Head of caudate nucleus (tissue), 42 donors: ENCODE results near the gene CELF4.

Experiments
- DNase-seq, 42 donors: peaks; one replicate each; pipeline versions ENCODE4 v3.0.0 to v3.0.0-alpha.2; 2020 to 2021; ENCODE audit warnings: mixed read lengths in 7 of 42
- intact Hi-C: fragments of 100-400 bp; cut with DNase I; formaldehyde crosslinking; loops from one replicate; pipeline ENCODE4 v1.15.0; 2022

CELF4 gene

DNA sequence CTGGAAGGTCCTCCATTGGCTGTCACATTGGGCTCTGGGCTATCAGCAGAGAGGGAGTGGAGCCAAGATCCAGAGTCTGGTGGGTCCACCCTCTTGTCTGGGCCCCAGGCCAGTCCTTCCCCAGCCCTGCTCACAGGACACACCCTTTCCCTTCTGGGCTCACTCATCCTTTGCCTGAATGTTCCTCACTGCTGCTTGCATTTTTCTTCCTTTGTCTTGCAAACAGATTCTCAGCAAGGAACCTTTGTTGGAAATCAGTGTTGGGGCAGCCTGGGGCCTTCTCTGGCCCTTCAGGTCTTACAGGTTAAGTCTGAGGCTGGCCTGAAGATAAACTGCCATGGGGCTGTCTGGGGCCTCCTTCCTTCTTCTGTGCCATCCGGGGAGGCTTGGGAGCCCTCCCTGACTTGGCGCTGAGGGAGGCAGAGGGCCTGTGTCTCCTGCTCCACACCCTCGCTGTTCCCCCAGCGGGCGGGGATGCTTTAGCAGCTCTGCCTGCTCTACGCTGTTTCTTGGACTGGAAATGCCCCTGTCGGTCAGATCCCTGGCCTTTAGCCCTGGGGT is 11.5 kb upstream of the CELF4 start:
- intact Hi-C loops, result no loop called here
- no peak for DNase-seq

DNA sequence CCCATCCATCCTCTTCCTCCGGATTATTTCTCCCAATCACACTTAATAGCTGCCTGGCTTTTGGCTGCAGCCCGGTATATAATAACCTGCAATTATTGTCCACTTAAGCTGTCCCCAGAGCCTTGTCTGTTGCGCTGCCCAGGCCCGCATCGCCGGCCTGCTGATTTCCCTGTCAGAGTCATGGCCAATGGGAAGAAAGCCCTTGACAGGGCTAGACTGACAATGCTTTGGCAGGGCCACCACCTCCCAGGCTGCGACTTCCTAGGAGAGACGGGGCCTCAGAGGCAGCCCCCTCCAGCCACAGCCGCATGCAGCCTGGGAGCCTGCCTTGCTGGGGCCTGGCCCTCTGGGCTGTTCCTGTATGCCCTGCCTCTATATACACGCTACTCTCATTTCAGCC is 10.0 kb upstream of the CELF4 start:
- intact Hi-C loops, result no loop called here
- DNase-seq, result no peak

DNA sequence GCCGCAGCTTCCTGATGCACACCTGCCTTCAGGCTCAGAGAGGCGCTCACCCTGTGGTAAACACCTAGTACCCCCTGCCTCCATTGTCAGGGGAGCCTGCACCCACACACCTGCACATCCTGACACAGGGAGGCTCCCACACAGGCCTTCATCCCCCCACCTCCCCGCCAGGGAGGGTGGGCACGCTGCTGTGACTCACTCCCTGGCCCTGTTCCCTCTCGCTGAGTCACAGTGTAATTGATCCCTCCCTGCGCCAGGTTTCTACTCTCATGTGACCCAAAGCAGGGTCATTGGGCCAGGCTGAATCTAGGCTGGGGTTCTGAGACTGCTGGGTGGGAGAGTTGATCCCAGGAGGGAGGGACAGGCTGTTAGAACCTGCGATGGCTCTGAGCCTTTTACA is 8.5 kb upstream of the CELF4 start:
- intact Hi-C loops, result no loop called here
- DNase-seq, result peak in 40 of 42 donors; percentile 21 to 90 (median 69)

DNA sequence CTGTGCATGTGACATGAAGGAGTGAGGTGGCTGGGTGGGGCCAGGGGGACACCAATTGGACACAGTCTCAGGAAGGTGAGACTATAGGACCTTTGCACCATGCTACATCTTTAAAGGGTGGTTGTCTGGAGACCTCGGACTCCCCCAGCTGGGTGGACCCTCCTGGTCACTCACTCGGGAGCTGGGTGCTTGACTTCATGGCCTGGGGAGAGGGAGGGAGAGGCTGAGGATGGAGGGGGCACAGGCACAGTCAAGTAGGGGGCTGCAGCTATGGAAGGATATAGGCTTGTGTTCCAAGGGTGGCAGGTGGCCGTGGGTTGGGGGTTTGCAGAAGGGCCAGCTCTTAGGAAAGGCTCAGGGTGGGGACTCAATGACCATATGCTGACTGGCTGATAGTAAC is 7.1 kb upstream of the CELF4 start:
- intact Hi-C loops, result no loop called here
- no peak for DNase-seq

DNA sequence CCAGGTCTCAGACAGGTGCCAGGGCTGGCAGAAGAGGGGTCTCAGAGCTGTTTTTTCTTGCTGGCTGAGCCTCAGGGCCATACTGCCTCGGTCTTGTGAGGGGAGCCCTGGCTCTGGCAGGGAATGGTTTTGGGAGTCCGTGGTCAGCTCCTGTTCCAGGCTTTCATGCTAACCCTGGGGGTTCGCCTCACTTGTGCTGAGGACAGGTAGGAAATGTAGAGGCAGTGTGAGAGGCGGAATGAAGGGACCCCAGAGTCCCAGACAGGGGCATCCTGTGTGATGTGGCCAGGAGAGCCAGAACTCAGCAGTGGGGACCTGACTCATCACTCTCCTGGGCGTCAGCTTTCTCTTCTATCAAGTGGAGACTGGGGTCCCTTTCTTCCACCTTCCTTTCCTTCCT is 5.7 kb upstream of the CELF4 start:
- DNase-seq, result peak in 2 of 42 donors; percentile 33 to 40
- intact Hi-C loops, result no loop called here

DNA sequence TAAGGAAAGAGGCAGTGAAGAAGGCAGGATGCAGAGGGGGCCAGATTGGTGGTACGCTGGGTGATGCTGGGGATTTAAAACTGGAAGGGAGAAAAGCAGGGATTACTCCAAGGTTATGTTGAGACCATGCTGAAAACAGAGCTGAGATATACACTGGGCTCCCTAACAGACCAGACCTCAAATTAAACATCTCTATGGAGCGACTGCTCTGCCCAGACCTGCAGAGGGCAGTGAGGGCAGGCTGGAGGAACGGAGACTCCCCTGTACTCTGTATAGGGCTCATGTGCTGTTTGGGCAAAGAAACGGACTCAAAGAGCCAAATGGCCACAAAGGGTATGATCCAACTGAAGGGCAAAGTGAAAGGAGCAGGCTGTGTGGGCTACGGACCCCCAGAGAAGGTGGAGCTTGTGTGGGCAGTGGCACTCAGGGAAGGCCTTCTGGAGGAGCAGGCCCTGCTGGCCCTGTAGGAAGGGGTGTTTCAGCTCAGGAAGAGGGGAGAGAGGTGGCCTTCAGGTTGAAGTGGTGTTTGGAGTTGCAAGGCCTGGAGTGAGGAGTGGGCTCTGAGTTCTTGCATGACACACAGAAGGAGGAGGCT is 4.8 kb upstream of the CELF4 start:
- no peak for DNase-seq
- intact Hi-C loops, result no loop called here

DNA sequence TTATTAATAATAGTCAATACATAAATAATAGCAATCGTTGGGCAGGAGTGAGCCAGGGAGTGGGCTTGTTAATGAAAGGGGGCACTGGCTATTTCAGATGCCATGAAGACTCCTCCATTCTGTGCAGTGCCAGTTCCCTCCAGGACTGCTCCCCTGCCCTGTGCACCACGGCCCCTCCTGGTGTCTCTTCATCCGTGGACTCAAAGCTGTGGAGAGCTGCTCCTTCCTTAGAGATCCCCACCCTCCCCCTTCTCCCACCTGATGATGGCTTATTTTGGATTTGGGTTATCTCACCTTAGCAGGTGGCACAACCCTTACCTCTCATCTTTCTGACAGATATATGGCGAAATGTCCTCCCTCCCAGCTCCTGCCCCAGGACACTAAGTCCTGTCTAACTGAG is 3.1 kb upstream of the CELF4 start:
- intact Hi-C loops, result no loop called here
- peak in 2 of 42 donors; percentile 19 to 41 for DNase-seq

DNA sequence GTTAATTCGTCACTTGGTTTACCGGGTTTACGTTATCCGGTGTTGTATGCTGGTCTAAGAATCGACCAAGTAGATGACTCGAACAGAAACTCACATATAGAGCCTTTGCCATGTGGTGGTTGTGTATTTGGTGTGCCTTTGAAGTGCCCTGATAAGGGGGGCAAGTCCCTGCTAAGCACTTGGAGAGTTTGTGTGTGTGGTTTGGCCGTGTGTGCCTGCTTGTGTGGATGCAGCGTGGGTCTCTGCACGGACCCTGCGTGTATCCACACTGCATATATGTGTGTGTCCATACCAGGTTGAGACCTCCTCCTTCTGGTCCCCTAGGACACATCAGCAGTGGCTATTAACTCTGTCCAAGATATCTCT is 2.4 kb upstream of the CELF4 start:
- intact Hi-C loops, result no loop called here
- DNase-seq, result peak in 1 of 42 donors; percentile 34

DNA sequence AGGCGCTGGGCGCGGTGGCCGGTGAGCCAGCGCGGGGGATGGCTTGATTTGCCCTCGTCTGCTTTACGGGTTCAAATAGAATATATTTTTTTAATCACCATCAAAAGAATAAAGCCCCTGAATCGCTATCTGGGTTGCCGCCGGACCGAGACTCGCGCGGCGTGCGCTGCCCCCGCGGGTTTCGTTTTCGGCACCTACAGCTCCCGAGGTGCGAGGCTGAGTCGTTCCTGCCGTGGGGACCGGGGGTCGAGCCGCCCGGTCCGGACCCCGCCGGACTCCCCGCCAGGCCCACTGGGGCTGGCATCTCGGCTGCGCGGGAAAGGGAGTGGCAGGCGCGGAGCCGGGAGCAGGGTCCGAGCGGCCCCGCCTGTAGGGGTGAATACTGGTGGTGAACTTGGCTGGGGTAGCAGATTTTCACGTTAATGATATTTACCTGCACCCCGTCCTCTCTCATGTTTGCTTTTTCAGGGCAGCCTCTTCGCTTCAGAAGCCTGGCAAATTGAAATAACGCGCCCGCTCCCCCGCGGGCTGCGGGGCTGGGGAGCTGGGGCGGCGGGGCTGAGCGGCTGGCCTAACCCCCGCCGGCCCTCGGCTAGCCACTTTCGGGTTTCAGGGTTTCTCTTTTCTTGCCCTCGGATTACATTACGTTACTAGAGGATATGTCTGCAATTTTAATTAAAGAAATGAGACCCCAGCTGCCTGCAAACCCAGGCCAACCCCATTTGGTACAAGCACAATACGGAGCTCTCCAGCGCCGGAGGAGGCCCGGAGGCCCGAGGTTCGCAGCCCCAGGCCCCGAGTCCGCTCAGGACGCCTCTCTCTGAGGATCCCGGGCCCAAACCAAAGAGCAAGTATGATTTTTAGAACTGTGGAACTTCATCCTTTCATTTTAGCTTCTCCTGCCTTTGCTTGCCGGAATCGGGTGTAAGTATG is 1.7 kb upstream of the CELF4 start:
- intact Hi-C loops, result no loop called here
- peak in 12 of 42 donors; percentile 16 to 48 (median 30) for DNase-seq

DNA sequence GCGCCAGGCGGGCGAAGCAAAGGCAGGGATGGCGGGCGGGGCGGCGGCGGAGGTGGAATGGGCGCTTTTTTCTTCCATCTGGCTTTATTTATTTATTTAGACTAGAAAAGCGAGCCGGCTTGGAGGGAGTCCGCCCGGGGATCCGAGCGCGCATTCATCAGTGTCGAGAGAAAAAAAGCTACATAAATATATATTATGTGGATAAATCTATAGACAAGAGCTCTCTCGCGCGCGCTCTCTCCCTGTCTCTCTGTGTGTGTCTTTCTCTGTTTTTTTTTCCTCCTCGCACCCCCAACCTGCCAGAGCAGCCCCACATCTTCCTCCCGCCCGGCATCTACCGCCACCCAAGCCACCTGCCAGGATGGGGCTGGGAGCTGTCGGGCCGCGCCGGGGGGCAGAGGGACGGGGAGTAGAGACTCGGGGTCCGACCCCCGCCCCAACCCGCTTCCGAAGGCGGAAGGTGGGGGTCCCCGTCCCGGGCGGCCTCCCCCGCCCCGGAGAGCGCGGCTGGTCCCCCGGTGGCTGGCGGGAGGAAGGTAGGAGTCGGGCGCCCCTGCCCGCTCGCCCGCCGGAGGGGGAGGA is 972 bp upstream of the CELF4 start:
- DNase-seq, result peak in 22 of 42 donors; percentile 19 to 73 (median 44)
- intact Hi-C loops, result no loop called here

DNA sequence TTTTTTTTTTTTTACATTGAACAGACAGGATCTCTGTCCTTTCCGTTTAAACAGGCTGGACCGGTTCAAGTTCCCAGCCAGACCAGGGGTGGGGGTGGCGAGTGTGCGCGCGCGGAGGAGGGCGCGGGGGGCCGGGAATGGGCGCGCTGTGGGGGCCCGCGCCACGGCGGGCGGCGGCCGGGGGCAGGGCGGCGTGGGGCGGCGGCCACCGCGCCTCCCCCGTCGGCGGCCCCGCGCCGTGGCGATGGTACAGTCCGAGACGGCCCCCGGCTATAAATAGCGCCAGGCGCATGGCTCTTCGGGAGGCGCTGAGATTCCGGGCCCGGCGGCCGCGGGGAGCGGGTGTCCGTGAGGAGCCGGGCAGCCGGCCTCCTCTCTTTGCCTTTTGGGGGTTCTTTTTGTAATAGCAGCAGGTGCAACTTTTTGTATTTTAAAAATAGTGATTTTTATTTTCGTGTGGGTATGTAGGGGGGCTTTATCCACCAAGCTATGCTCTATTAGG is 430 bp upstream of the CELF4 start:
- intact Hi-C loops, result no loop called here

DNA sequence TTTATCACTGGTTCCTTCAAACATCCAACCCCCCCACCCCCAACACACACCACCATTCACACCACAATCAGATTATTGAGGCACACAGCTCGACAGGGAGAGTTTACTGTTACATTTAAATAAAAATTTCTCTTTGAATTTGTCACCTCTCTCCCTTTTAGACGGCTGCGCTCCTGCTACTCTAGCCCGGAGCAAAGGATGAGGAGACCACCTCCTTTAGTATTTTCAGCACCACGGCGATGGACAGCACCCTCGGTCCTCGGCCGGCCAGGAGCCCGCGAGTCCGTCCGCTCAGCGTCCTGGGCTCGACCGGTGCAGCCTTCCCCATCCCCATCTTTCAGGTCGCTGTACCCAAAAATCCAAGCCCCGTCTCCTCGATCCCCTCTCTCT is 892 bp downstream of the CELF4 start:
- intact Hi-C loops, result no loop called here
- DNase-seq, result peak in 40 of 42 donors; percentile 25 to 89 (median 68)

More for the DNA sequence above, 430 bp upstream of the CELF4 start:
- DNase-seq, result peak; percentile 29 to 92 (median 80)

DNA sequence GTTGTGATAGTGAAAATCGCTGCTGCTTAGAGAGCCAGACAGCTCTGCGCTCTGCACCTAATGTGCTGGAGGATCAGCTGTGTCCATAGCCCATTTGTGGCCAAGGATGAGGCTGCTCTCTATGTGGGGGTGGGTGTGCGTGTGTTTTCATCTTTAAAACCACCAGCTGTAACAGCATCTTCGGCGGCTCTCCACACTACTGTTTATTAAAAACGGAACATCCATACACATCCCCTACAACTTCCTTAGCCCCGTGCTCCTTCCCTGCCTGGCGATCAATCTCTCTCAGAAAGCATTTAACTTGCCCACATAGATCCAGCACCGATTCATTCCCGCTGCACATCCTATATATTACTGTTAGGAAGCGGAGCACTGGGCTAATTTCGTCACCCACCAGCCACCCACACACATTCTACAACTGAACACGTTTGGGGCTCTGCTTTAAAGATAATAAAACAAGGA is 1.6 kb downstream of the CELF4 start:
- intact Hi-C loops, result no loop called here
- peak in 20 of 42 donors; percentile 16 to 69 (median 40) for DNase-seq

DNA sequence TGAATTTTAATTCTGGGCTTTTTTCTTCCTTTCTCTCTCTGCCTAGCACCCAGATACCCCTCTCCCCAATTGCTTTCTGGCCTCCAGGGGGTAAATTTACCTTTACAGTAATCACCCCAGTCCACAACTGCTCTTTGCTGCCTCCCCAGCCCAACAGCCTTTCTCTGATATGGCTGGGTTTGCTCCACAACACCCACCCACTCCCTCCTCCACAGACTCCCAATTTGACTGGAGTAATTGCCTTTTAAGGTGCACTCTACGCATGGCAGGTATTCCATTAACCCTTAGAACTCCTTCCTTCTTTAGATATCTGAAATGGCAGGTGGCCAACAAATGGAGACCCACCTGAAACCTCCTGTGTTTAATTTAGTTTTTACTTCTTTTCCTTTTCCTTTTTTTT is 3.6 kb downstream of the CELF4 start:
- DNase-seq, result peak in 12 of 42 donors; percentile 28 to 80 (median 58)
- intact Hi-C loops, result no loop called here

DNA sequence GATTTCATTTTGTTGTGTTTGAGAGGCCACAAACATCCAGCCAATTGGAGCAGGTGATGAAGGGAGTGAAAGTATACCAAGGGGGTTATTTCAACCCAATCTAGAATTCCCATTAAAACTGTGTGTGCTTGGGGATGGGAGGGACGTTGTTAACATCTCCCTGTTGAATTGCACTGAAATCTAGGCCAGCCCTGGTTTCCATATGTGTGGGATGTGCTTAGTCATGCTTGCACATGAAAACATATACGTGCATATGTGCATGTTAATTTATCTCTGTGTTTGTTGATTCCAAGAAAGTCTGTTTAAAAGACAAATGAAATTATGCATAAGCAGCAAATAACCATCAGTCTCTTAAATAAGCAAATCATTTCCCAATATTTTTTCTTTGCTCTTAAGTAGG is 5.6 kb downstream of the CELF4 start:
- intact Hi-C loops, result no loop called here
- DNase-seq, result no peak

DNA sequence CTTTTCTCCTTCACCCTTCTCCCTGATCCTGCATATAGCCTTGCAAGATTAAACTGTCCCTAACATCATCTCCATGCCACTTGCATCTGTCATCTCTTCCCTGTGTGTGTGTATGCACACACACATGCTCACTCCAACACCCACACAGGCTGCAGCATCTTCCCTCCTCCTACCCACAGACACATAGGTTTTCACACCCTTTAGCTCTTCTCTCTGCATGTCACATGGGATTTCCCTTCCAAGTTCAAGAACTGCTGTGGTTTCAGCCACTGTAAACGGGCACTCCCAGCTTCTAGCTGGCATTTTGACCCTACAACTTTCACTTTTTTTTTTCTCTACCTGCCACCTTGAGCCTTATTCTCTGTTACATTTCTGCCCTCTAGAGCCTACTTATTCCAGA is 6.4 kb downstream of the CELF4 start:
- intact Hi-C loops, result no loop called here
- no peak for DNase-seq

DNA sequence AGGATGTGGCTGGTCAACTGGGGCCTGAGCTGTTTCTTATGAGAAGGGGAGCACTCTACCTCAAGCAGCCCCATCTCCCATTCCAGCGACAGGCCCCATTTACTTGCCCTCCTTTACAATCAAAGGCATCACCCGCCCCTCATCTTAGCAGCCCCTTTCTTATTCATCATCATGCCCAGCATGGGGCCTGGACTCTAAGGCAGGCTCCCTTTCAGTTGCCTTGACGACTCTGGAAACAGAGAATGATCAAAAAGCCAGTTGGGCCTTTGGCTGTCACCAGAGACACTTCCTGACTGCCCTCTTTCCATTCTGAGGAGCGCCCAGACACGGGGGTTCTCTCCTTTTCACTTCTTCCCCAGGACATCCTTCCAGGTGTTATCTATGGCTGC is 11.2 kb downstream of the CELF4 start:
- intact Hi-C loops, result no loop called here
- DNase-seq, result no peak

DNA sequence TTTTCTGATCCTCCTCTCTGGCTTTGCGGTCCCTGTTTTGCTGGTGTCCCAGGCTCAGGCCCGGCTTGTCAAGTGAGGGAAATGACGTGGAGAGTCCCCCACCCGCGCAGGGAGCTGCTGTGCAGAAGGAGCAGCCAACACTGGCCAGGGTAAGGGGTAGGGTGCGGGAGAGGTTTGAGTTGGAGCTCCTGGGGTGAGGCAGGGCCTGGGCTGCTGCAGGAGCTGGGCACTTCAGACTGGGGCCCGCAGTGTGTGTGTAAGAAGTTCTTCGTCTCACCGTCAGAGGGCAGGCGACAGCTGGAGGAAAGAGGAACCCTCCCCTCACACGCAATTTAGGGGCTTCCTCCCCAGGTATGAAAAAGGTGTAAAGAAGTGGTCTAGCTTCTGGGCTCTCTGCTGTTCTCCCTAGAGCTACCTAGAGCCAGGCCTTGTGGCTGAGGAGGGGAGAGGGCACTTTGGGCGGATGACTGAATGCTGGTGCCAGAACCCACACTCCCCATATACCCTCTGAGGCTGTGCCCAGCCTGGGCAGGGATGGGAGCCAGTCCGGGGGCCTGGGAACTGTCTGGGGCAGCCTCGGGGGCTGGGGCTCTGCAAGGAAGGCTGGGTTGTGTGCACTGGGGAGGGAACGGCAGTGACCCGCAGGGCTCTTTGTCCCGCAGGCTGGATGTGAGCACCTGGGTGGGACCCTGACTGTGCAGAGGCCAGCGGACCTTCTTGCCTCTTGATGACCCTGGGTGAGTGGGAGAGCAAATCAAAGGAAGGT is 11.8 kb downstream of the CELF4 start:
- intact Hi-C loops, result no loop called here
- DNase-seq, result no peak

DNA sequence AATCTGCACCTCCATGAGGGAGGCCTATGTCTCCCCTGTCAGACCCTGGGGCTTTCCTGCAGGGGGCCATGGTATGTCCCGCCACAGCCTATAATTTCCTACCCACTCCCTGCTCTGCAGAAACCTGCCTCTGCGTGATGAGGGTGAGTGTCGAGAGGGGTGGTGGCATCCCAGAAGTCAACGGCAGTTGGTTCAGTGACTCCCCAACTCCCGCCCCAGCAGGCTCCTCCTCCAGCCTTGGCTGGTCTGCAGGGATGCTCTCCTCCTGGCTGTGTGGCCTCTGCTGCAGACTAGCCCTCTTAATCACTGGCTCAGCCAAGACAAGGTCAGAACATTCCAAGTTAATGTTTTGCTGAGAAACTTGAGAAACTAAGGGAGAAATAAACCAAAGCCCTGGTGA is 13.3 kb downstream of the CELF4 start:
- intact Hi-C loops, result no loop called here
- DNase-seq, result no peak
